HK-2 (cell line): ENCODE data around the gene LETM1.

Experiments
- DNase-seq: peaks from one replicate; pipeline ENCODE4 v3.0.0-alpha.2; 2018; ENCODE audit not compliant: unreplicated experiment

The LETM1 gene

DNA sequence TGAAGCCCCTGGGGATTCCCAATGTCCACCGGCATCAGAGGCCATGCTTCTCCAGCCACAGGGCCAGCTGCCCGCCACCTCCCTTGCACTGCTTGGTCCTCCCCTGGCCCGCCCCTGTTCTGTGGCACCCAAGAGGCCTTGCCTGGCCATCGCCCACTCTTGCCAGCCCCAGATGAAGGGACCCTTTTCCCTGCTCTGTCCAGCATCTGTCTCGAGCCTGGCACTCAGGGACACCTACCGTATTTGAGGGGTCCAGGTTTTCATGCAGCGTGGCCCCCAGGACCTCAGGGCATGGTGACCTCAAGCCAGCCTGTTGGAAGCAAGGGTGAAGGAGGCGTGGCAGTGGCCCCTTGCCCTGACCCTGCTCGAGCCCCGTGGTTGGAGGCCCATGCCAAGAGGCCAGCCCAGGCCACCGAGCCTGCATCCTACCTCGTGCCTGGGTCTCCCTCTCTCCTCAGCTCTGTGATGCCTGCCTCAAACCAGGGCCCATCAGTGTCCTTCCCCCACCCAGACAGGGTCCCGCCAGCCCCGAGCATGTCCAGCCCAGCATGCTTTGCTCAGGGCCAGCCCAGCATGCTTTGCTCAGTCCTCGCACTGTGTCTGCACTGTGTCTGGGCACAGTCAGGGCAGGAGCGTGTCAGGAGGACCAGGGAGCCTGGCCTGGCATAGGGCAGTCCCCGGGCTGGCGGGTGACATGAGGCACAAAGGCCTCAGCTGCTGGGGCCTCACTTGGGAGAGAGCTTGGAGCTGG lies 77.1 kb downstream of the LETM1 start:
- DNase-seq, result no peak

DNA sequence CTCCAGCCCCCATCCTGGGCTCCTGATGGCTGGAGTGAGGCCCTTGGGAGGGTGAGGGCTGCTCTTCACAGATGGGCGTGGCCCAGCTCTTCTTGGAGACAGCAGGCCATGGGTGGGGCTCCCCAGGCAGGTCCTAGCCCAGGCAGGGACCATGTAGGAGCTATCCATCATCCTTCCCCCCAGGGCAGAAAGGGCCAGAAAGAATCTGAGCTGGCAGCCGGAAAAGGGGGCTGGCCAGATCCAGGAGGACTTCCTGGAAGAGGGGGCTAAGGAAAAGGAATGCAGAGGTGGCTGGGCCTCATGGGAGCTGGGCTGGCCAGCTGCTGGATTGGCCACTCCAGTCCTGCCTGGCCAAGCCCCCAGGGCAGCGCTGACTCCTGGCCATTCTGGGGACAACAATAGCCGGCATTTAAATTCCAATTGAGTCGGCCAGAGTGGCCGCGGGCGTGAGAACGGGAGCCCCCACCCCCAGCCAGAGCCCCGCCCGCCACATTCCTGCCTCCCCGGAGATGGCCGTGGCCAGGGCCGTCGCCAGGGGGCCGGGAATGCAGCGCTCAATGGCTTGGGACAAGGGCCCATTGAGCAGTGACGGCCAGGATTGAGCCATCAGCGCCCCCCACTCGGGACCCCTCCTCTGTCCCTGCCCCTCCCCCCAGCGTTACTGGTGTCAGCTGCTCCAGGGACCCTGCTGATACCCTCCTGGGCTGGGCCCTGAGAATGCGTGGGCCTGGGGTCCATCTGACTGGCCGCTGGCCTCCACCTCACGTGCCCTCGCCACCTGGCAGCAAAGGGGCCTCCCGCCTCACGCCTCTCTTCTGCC lies 77.9 kb downstream of the LETM1 start:
- DNase-seq, result peak; percentile 38

DNA sequence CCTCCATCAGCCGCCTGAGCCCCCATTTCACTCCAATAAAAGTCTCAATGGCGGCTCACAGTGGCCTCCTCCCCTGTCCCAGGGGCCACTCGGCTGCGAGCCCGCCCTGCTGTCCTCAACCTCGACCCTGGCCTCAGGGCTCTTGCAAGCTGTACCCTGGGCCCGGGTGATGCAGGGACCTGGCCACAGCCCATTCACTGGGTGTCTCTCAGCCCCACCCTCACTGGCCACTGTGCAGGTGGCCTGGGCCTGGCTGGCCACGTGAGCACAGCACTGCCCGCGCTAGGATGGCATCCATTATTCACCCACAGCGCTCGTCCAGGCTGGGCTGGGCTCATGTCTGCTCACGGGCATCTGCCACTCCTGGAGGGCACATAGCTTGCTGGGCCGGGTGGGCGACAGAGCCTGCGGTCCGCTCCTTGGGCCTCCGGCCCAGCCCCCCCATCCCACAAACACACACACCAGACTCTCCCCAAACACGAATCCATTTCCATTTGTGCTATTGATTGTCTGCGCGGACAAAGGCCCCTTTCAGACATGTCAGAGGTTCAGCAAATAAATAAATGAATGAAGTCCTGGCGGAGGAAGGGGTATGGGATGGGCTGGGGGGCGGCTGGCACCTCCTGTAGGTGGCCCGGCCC lies 79.3 kb downstream of the LETM1 start:
- no peak for DNase-seq

DNA sequence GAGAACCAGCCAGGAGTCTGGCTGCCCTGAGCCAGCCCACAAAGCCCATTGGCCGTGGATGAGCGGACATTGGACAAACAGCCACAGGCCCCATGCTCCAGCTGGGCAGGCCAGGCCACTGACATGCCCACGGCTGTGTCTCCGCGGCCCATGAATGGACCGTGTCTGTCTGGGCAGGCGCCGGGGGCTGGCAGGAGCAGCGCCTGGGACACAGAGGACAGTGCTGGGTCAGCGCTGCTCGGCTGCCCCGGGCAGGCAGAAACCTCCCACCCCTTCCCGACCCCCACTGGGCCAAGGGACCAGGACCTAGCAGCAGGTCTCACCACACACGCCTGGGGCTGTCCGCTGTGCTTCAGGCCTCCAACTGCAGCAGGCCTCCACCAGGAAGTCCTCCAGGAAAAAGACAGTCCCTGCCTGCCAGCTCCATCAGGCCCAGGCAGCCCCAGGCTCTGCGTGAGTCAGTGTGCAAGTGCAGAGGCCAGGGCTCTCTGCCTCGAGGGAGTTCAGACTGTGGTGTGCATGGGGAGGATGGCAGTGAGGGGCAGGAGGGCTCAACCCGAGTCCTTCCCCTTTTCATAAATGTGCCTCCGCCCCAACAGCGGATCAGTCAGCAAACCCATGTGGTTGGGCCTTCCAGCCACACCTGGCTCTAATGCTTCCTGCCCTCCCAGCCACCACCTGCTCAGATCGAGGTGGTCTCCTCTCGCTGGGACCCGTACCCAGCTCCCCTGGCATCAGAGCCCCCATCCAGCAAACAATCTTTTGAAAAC lies 80.0 kb downstream of the LETM1 start:
- DNase-seq, result no peak

DNA sequence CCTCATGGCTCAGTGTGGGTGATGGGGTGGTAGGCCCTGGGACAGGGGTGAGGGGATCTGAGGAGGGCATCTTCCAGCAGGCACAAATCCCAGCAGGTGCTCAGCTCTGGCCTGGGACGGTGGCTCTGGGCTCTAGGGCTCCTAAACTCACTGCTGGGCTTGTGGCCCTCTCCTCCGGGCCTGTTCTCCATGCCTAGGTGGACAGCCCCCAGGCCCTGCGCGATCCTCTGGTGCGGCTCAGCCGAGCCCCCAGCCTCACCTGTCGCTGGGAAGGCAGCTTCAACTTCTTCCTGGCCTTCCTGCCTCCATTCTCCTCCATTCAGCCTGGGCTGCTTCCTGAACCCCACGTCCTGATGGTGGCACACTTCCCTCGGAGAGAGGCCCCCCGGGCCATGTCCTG lies 82.2 kb downstream of the LETM1 start:
- no peak for DNase-seq

DNA sequence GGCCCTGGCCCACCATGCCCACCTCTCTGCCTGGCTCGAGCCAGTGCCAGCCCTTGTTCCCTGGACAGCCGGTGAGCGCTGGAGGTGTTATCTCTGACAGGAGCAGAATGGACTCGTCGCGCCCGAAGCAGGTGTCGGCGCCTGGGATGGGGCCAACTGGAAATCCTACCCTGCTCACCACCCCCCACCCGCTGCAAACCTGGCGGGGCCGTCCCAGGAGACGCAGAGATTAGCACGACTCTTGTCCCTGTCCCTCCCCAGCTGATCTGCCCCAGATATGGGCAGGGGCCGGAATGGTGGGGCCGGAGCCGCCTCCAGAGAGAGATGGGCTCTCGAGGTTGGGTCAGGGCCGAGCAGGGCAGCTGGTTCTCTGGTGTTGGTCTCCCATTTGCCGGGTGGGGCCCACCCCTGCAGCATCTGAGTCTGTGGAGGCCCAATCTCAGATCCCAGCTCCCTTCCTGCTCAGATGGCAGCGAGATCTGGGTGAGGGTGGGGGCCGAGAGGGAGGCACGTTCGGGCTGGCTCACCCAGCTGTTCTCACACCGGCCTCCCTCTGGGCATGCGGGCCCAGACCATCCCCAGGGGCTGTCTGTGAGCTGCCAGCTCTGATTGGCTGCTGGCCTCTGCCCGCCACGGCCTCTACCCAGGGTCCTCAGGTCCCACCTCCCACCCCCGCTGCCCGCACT lies 83.0 kb downstream of the LETM1 start:
- DNase-seq, result no peak

DNA sequence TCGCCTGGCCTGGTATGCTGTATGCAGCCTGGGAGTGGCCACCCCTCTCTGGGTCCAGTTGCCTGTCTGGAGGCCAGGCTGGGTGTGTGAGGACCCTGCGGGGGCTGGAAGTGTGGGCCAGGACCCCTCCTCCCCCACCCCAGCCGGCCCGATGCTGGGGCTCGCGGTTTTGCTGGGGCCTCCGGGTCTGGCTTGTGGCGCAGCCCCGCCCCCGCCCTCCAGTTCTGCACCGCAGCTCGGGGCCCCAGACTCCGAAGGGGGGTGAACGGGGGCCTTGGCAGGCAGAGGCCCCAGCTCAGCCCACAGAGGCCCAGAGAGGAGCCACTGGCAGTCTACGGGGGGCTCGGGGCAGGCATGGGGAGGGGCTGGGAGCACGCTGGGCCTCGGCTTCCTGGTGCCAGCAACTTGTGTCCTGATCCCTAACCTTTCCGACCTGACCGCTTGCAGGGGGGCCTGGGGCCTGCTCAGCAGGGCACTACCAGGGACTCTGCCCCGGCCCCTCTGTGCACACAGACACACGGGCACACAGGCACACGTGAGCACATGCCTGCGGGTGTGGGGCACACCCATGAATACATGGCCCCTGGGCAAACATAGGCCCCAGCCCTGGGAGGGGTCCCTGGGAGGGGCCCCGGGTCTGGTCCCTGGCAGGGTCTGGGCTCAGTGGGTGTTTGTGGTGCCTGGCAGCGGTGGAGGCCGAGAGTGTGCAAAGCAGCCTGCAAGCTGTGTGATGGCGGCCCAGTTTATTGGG lies 84.2 kb downstream of the LETM1 start:
- no peak for DNase-seq

DNA sequence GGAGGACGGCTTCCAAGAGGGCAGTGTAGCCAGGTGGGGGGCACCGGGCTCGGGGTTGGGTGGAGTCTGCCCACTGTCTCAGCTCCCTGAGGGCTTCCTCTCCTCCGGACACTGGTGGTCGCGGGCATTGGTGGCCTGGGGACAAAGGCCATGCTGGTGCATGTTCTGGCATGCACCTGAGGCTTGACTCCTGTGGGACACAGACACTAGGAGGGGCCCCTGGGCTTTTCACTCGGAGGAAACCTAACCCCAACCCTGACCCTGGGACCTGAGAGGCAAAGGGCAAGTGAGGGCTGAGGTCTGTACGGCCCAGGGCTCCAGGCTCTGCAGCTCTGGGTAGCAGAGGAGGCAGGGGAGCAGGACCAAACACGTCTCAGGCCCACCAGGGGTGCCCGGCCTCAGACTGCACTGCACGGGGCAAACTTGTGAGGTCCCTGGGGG lies 85.1 kb downstream of the LETM1 start:
- DNase-seq, result no peak

DNA sequence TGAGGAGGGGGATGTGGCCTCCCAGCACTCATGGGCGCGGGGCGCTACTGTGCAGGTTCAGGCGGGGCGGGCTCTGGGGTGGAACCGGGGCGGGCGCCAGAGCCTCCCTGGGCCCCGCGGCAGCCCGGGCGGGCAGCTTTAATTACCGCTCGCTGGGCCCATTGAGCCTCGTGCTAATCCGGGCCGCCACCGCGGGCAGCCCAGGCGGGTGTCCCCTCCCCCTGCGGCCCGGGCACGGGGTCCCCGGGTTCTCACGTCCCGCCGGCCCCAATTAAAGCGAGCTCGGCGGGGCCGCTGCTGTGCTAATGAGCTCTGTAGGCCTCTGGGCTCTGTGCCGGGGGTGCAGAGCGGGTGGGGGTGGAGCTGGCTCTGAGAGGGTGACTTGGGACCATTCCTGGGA lies 85.7 kb downstream of the LETM1 start:
- DNase-seq, result no peak

DNA sequence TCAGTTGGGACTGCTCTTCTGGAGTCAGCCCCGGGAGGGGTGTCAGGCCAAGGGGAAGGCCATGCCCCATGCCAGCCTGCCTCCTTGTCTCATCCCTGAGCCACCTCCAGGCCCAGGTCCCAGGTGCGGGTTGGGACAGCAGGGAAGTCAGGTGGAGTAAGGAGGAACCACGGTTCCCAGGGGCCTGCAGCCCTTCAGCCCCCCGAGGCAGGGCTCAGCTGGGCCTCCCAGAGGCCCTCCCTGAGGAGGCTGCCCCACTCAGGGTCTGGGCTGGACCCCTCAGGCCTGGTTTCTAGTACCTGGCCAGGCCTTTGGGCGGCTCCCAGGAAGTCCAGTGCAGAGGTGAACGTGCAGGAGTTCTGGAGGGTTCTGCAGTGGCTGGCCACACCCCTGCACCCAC lies 86.3 kb downstream of the LETM1 start:
- no peak for DNase-seq

DNA sequence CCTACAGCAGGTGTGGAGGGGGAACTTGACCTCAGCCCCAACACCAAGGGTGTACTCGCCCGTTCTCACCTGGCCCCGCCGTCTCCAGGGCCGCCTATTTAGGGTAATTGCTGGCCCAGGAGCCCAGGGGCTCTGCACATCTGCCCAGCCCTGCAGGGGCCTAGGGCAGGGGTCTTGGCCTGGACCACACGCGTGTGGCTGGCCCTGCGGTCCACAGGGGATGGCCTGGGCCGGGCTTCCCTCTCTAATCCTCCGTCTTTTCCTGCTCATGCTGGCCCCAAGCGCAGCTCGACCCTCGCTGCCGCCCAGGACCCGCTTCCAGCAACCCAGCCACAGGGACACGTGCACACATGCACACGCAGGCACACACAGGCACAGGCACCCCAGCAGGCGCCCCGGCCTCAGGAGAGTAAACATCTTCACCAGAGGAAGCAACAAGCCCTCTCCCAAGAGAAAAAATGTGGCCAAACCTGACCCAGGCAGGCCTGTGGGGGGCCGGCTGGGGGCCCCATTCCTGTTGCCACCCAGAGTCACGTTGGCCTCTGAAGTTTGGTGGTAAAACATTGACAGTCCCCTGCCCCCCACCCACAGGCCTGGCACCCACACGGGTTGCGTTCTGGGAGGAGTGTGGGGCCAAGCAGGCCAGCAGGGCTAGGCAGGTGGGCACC lies 87.5 kb downstream of the LETM1 start:
- no peak for DNase-seq

DNA sequence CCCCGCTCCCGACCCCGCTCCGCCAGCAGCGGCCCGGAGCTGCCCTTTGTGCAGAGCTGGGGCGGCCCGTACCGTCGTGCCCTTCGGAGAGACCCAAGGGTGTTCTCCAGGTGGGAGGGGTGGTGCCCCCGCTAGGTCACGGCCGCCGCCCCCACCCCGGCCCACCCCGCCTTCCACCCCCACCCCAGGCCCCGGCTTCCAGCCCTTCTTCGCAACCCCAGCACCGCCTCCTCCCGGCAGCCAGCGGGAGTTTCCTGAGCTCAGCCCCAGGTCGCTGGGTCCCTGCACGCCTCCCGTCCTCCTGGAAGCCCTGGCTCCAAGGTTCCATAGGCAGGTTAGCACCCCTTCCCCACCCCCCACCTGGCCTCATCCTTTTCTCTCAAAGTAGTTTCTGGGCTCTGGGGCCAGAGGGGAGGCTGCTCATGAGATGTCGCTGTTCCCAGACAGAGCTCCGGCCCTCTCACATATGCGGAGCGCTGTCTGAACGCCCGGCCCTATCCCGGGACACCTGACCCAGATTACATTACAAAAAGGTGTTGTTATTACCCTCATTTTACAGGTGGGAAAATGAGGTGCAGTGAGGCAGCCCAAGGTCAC lies 88.1 kb downstream of the LETM1 start:
- DNase-seq, result peak; percentile 68

DNA sequence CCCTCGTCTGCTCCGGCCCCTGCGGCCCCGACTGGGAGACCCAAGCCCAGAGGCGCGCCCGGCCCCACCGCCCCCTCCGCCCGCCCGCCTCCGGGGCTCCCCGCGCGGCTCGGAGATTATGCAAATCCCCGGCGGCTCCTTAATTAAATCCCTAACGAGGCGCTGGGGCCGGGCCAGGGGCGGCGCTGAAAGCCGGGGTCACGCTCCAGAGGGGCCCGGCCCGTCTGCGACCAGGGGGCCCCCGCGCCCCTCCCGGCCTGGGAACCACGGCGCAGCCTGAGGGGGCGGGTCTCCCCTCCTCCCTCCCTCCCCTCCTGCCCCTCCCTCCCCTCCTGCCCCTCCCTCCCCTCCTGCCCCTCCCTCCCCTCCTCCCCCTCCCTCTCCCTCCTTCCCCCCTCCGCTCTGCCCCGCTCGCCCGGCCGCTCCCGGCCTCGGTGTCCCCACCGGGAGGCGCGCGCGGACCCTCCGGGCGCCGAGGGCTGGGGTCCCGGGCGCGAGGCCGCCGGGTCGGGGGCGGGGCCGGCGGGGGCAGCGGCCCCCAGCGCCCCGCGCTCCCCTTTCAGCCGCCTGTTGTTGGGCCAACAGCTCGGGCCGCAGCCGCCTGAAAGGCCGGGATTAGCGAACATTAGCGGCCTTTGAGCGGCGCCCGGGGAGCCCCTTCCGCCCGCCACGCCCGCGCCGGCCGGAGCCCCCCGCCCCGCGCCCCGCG lies 88.7 kb downstream of the LETM1 start:
- no peak for DNase-seq

DNA sequence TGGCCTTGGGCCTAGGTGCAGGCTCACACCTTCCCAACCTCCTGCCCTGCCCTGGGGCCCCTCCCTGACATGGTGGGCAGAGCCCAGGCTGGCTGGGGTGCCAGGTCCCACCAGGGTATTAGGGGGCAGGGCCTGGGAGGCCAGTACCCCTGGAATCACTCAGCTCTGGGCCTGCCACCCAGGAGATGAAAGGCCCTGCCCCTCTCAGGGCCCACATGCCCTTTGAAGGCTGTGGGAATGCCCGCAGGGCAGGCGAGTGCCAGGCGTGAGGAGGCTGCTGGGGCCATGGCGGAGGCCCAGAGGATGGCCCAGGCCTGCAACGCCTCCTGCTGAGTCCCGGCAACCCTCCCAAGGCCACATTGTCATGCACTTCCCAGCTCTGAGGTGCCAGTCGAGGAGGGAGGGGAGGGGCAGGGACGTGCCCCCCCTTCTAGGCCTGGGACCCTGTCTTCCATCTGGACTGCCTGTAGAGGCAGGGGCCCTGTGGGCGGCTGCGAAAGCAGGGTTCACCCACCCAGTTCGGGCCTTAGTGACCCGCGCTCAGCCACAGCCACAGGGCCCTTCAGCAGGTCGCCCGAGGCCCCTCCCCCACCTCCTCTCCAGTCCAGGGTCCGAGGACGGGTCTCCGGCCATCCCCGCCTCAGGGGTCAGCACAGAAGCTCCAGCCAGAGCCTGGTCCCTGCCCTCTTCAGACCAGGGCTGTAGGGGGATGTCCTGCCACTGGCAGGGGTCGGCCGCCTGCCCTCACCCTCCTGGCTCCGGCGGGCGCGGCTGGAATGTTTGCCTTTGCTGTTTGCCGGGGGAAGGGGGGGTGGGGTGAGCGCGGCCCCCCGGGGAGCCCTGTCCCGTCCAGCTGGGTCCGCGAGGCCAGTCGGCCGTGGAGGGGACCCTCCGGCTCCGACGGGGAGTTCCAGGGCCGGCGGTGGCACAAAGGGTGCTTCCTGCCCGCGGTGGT lies 89.6 kb downstream of the LETM1 start:
- DNase-seq, result no peak

DNA sequence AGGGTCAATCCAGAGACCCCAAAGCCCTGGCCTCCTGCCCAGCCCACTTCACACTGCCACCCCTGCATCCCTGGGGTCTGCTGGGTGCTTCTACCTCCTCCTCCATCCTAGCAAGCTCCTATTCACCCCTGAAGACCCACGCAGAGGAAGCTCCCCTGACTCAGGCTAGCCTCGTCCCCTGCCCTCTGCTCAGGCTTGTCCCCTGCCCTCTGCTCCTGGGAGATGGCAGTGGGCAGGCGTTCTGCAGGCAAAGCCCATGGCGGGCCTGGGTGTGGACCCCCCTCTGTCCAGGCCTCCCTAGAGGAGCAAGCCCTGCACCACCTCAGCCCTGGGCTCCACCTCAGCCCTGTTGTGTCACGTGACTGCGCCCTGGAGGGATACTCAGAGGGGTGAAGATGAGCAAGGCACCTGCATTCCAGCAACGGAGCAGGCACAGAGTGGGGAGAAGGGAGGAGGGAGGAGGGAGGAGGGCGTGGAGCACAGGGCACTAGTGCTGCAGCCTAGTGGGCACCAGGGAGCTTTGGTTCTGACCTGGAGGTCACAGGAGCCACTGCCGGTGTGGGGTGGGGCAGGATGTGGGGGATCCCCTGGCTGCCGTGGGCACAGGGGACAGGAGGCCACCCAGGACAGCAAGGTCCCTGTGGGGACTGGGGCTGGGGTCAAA lies 90.4 kb downstream of the LETM1 start:
- no peak for DNase-seq

DNA sequence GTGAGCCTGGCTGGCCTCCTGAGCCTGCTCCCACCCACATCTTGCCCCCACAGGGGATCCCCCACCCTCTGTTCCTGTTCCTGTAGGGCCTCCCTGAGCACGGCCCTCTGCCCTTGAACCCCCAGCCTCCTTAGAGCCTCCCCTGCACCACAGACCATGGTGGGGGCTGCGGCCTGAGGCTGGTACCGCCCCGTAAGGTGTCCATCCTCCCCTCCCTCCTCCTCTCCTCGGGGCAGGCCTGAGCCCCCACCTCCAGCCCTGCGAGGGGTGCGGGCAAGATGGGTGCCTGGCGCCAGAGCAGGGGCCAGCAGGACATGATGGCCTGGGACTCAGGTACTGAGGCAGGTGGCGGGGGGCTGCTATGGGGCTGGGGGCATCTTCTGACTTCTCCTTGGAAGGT lies 91.3 kb downstream of the LETM1 start:
- no peak for DNase-seq

DNA sequence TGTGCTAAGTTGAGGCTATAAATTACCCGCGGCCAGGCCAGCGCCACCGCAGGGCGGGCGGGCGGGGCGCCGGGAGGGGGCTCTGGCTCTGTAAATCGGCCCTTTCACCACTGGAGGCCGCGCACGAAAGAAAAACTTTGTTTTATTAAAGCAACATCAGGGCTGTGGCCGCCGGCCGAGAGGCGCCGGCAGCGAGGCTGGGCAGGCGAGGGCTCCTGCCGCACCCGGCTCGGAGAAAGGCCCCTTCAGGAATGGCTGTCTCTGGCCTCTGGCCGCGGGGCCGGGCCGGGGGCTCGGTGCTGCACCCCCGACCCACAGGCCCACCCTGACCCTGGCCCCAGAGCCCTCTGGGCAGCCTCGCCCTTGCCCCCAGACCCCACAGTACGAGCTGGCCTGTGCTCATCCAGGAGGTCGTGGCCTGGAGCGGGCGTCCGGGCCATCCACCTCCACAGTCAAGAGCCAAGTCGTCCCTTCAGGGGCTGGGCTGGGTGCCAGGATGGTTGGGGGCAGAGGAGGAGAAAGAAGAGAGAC lies 92.3 kb downstream of the LETM1 start:
- no peak for DNase-seq
